Activated effector memory CD4-positive, alpha-beta T cell treated with anti-CD3 and anti-CD28 coated beads, Interleukin-2, amount 50 U/mL, for 16 hours (primary cell): ENCODE data around the gene PRAMEF1.
"Not testable (repeated sequence)": the region's sequence is repeated elsewhere in the genome, so short reads cannot be mapped to it uniquely, and the experiment has no call there.

Experiments
- DNase-seq: peaks from one replicate; pipeline ENCODE4 v3.0.0-alpha.2; 2020

Gene PRAMEF1

GRCh38 chr1:12776801-12777557 is 14.2 kb upstream of the PRAMEF1 start:
- no peak for DNase-seq

GRCh38 chr1:12778061-12778460 is 13.1 kb upstream of the PRAMEF1 start:
- DNase-seq, result no peak

DNA sequence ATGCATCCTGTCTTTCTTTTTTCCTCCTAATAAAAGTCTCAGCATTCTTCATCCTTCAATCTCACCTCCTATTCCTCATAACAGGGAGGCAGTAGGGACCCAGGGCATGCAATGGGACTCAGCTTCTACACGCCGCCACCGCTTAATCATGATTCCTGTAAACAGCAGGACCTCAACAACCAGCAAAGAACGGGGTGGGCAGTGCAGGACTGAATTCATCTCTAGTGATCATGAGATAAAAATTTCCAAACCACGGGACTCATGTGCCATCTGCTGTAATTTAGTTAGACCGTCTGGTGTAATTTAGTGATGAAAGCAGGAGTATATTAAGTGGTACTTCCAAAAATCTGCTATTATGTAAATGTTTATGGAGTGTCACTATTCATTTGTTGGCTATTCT is 12.3 kb upstream of the PRAMEF1 start:
- no peak for DNase-seq

DNA sequence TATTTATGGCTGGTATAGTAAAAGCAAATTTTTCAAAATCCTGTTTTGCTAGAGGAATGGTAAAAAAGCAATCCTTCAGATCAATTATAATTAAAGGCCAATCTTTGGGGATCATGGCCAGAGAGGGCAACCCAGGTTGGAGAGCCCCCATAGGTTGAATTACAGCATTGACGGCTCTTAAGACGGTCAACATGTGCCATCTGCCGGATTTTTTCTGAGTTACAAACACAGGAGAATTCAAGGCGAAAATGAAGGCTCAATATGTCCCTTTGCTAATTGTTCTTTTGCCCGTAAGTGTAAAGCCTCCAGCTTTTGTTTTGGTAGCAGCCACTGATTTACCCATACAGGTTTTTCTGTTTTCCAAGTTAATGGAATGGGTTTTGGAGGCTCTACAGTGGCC is 9.7 kb upstream of the PRAMEF1 start:
- not testable (repeated sequence) for DNase-seq

GRCh38 chr1:12783783-12784182 is 7.4 kb upstream of the PRAMEF1 start:
- DNase-seq, result not testable (repeated sequence)

DNA sequence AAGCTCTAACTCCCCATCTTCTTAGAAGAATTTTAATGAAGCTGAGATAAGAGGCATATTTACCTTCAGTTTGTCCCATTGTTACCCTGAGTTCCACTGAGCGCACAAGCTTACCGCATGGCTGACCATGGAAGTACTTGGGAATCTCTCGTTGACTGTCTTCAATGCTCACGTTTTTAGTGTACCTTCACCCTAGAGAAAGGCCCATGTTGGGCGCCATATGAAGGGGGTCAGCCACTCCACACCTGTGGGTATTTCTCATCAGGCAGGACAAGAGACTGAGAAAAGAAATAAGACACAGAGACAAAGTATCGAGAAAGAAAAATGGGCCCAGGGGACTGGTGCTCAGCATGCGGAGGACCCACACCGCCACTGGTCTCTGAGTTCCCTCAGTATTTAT is 6.5 kb upstream of the PRAMEF1 start:
- not testable (repeated sequence) for DNase-seq

DNA sequence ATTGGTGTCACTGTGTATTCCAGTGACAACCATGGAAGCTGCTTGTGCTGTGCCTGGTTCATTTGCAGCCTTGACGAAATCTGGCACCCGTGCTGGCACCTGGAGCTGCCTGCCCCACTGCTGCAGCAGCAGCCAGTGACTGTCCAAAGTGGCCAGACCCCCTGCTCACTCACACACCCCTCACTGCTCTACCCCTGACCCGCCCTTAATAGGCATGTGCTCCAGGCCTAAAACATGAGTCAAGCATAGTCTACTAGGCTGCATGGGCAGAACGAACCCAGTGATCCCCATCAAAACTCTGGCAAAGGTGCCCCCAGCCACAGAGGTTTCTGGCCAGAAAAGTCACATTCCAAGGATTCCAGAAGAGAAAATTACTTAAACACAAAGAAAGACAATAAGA is 7.7 kb downstream of the PRAMEF1 start:
- no peak for DNase-seq

GRCh38 chr1:12799730-12800129 is 8.5 kb downstream of the PRAMEF1 start:
- no peak for DNase-seq

GRCh38 chr1:12809933-12810332 is 18.7 kb downstream of the PRAMEF1 start:
- DNase-seq, result no peak

GRCh38 chr1:12810691-12811408 is 19.7 kb downstream of the PRAMEF1 start:
- DNase-seq, result no peak

GRCh38 chr1:12811409-12811784 is 20.2 kb downstream of the PRAMEF1 start:
- DNase-seq, result no peak

DNA sequence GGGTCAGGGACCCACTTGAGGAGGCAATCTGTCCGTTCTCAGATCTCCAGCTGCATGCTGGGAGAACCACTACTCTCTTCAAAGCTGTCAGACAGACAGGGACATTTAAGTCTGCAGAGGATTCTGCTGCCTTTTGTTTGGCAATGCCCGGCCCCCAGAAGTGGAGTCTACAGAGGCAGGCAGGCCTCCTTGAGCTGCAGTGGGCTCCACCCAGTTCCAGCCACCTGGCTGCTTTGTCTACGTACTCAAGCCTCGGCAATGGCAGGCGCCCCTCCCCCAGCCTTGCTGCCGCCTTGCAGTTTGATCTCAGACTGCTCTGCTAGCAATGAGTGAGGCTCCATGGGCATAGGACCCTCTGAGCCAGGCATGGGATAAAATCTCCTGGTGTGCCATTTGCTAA is 27.9 kb downstream of the PRAMEF1 start:
- DNase-seq, result not testable (repeated sequence)

GRCh38 chr1:12831310-12831709 is 40.1 kb downstream of the PRAMEF1 start, which contains the start of gene PRAMEF11:
Gene PRAMEF11, minus strand, starts transcription at chr1:12831410. Its CDS starts 2,621 bp downstream, at chr1:12828789.
- not testable (repeated sequence) for DNase-seq

DNA sequence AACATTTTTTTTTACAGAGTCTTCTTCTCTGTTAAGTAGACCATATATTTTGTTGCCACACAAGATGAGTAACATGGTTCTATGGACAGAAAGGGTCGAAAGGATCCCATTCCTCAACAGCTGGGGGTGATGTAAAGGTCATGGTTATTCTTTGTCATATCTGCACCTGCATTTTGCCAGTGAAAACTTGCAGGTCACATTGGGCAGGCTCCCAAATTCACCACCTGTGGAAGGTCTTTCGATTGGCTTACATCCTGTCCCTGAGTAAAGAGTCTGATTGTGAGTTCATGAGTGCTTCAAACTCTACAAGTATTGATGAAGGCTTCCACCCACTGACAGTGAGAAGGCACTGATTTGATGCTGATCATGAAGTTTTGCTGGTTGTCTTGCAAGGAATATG is 42.1 kb downstream of the PRAMEF1 start:
- DNase-seq, result not testable (repeated sequence)
